Gastroesophageal sphincter (tissue), 4 donors: ENCODE data around the gene USP44. TPM values are rescaled to one million over a fixed set of nuclear protein-coding genes. Genes with fewer than 3 reads are reported as not detected.

ENCODE experiments used
- ATAC-seq: fragments of 150-250 bp; one replicate; pipeline ENCODE4 v1.9.1; 2016; ENCODE audit warnings: mild to moderate bottlenecking, moderate library complexity
- H3K27ac ChIP-seq, 4 donors: fragments of 200-600 bp; sonication (generic) in 3 of 4; 1 replicate in 3 of 4; 2 replicates in 1 of 4; pipeline ENCODE4 v1.5.1; 2016 to 2019
- H3K27me3 ChIP-seq: fragments of 200-600 bp; sonication (generic); one replicate; pipeline ENCODE4 v1.5.1; 2019
- H3K36me3 ChIP-seq, 2 donors: fragments of 200-600 bp; sonication (generic); one replicate each; pipeline ENCODE4 v1.5.1; 2019; ENCODE audit warnings: control low read depth in 1 of 2
- H3K4me1 ChIP-seq, 3 donors: fragments of 200-600 bp; sonication (generic); 1 replicate in 2 of 3; 2 replicates in 1 of 3; pipeline ENCODE4 v1.5.1; 2016 to 2019; ENCODE audit warnings: control low read depth in 2 of 3
- H3K4me3 ChIP-seq, 2 donors: fragments of 200-600 bp; sonication (generic); one replicate each; pipeline ENCODE4 v1.5.1; 2019; ENCODE audit warnings: mild to moderate bottlenecking in 1 of 2, moderate library complexity in 1 of 2
- H3K9me3 ChIP-seq, 3 donors: fragments of 200-600 bp; sonication (generic); one replicate each; pipeline ENCODE4 v1.5.1; 2017 to 2019; ENCODE audit warnings: control low read depth in 2 of 3
- CTCF ChIP-seq, 4 experiments: fragments of 200-600 bp in 2 of 4; fragments of 450-650 bp in 2 of 4; sonication (generic) in 1 of 4; IDR thresholded peaks; one replicate each; pipeline ENCODE4 v1.5.1; 2017 to 2019; ENCODE audit warnings: antibody characterized with exemption in 4 of 4, mild to moderate bottlenecking in 2 of 4, moderate library complexity in 2 of 4
- EP300 ChIP-seq: sonication (generic); formaldehyde crosslinking; IDR thresholded peaks from one replicate; pipeline ENCODE4 v1.6.1; 2017; ENCODE audit warnings: antibody characterized with exemption, mild to moderate bottlenecking
- POLR2A ChIP-seq, 2 donors: fragments of 450-650 bp; IDR thresholded peaks; one replicate each; pipeline ENCODE4 v1.6.1; 2017; ENCODE audit warnings: antibody characterized with exemption in 2 of 2, mild to moderate bottlenecking in 2 of 2, moderate library complexity in 1 of 2
- POLR2AphosphoS5 ChIP-seq: sonication (generic); formaldehyde crosslinking; IDR thresholded peaks from one replicate; pipeline ENCODE4 v1.6.1; 2017; ENCODE audit warnings: antibody characterized with exemption
- WGBS, 2 donors: methylation state at CpG; one replicate each; pipeline ENCODE4 v1.1.5; 2018; ENCODE audit warnings: low coverage in 1 of 2; 5-methylcytosine and 5-hydroxymethylcytosine counted together
- total RNA-seq, 4 donors: library from RNA; depleted of rRNA; stranded (reverse); fragments of >200 nt; gene quantifications; one replicate each; pipeline ENCODE4 v1.1.0, GENCODE V29; 2016

Gene USP44
- total RNA-seq, 4 donors from 2014 or later, result 5.9 to 9.7 (median 6.0) TPM

- TF ChIP-seq CTCF (IDR thresholded peaks at IDR 0.05) (peak in 1 of 4 experiments; percentile 10), POLR2AphosphoS5 (no peak)
- Histone ChIP-seq H3K27me3 (no peaks in the 10 kb centered on the region), H3K4me3 (peak overlapping the region; percentile 80 to 94), H3K9me3 (no peaks in the 10 kb centered on the region), H3K27ac (peak overlapping the region; percentile 19 to 92 (median 89)), H3K4me1 (peaks cover 0 to 15% (median 0%) of the 10 kb centered on the region in 3 donors), H3K36me3 (no peaks in the 10 kb centered on the region)
- WGBS, 2 donors, result 0% methylated on average over 1 to 2 of the region's 50 CpGs
- ATAC-seq, result peak; percentile 55
Measured at GRCh38 chr12:95548056-95548538, 3.2 kb downstream of the USP44 start.

DNA sequence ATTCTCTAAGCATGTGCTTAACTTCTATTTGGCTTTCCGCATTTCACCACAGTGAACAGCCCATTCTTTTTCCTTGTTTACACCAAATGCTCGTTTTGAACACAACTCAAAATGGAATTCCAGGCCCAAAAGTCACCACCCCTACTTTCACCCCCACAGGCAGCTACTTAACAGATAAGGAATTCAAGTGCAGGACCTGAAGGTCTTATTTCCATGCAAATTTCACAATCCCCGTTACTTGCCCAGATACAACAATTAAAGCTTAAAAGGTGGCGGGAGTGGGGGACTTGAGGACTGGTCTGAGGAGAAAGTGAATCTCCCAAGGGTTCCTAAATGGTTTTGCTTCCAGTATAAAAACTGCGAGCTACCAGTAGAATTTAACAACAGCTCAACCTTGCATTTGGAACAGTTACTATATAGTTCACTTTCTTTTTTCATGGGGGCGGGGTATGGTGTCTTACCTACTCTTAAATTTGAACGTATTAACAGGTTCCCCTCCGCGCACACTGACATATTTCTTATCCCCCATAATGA lies 3.7 kb downstream of the USP44 start:
- H3K4me1 ChIP-seq, result peaks cover 0 to 15% (median 0%) of the 10 kb centered on the region in 3 donors
- peak overlapping the region; percentile 80 to 94 for H3K4me3 ChIP-seq
- TF ChIP-seq POLR2A (IDR thresholded peaks at IDR 0.05), result no peak
- no peak for TF ChIP-seq EP300
- no peak for TF ChIP-seq CTCF (IDR thresholded peaks at IDR 0.05)
- TF ChIP-seq POLR2AphosphoS5, result peak; percentile 28
- H3K27ac ChIP-seq, result peak overlapping the region in 3 of 4 donors; percentile 89 to 92 (median 89)
- no peaks in the 10 kb centered on the region for H3K36me3 ChIP-seq
- 28 to 32% methylated on average over 8 of the region's 9 CpGs for WGBS, 2 donors
- no peaks in the 10 kb centered on the region for H3K27me3 ChIP-seq
- peak; percentile 57 for ATAC-seq
- no peaks in the 10 kb centered on the region for H3K9me3 ChIP-seq

GRCh38 chr12:95546491-95546813 lies 4.8 kb downstream of the USP44 start:
- TF ChIP-seq CTCF (IDR thresholded peaks at IDR 0.05) (no peak), POLR2AphosphoS5 (no peak), POLR2A (IDR thresholded peaks at IDR 0.05) (no peak), EP300 (no peak)
- H3K27me3 ChIP-seq, result no peaks in the 10 kb centered on the region
- no peaks in the 10 kb centered on the region for H3K36me3 ChIP-seq
- peaks cover 0 to 15% (median 0%) of the 10 kb centered on the region in 3 donors for H3K4me1 ChIP-seq
- WGBS, 2 donors, result 68 to 81% methylated on average over 7 to 9 of the region's 9 CpGs
- ATAC-seq, result no peak
- no peak overlapping the region for H3K27ac ChIP-seq
- H3K4me3 ChIP-seq, result no peak overlapping the region
- H3K9me3 ChIP-seq, result no peaks in the 10 kb centered on the region

DNA sequence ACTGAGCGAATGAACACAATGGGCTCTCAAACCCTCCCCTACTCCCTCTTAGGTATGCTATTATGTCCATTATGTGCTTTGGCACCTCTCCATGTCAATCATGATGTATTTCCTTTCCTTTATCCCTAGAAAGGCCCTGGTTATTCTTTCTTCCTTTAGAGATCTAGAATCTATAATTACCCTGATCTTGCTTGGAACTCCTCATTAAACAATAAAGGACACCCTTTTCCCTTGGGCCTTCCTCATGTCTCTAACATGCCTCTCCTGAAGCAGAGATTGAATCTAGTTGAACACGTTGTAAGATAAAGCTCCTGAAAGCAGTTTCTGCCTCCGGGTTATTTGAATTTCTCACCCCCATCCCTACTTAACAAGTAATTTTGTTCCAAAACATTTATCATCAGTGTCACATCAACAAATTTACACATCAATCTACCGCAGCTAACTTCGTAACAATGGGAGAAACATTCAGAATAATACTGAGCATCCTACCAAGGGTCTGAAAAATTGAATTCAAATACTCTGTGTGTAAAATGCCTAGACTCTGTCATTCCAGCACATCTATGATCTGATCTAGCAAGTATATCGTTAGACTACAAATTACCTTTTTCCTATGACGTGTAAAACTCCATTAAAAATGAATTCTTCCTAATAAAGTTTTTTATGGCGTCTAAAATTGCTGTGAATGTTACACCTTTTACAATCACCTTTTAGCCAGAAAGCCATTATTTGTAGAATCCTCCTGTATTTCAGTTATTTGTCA lies 5.4 kb downstream of the USP44 start:
- no peak overlapping the region for H3K27ac ChIP-seq
- peaks cover 0 to 15% (median 0%) of the 10 kb centered on the region in 3 donors for H3K4me1 ChIP-seq
- ATAC-seq, result no peak

More for the DNA sequence above, 5.4 kb downstream of the USP44 start:
- no peaks in the 10 kb centered on the region for H3K9me3 ChIP-seq
- no peaks in the 10 kb centered on the region for H3K27me3 ChIP-seq
- WGBS, 2 donors, result 77 to 80% methylated on average over 8 of the region's 8 CpGs
- H3K4me3 ChIP-seq, result no peak overlapping the region
- TF ChIP-seq POLR2AphosphoS5 (no peak), POLR2A (IDR thresholded peaks at IDR 0.05) (no peak), CTCF (IDR thresholded peaks at IDR 0.05) (no peak), EP300 (no peak)
- H3K36me3 ChIP-seq, result no peaks in the 10 kb centered on the region
